GM23338 (cell line): Measurements from ENCODE around the gene FIGNL1. TPM values are rescaled to one million over a fixed set of nuclear protein-coding genes. Genes with fewer than 3 reads are reported as not detected.

Experiments
- ATAC-seq: fragments of 200-7000 bp; cut with Tn5 transposase; 3 replicates; pipeline ENCODE4 v1.9.1; 2020
- DNase-seq: peaks from one replicate; pipeline ENCODE4 v3.0.0-alpha.2; 2015; ENCODE audit warnings: low spot score
- H2AFZ ChIP-seq: fragments of 200-600 bp; sonication (generic); 2 replicates; pipeline ENCODE4 v1.8.0; 2016; ENCODE audit warnings: antibody characterized with exemption, mild to moderate bottlenecking, moderate library complexity
- H3F3A ChIP-seq: fragments of 200-600 bp; sonication (generic); replicated peaks from 2 replicates; pipeline ENCODE4 v1.8.0; 2017; ENCODE audit warnings: antibody characterized with exemption, mixed run types, low read depth
- H3K27ac ChIP-seq: fragments of 200-600 bp; sonication (generic); 2 replicates; pipeline ENCODE4 v1.6.1; 2016; ENCODE audit warnings: low read depth
- H3K27me3 ChIP-seq: fragments of 200-600 bp; sonication (generic); 2 replicates; pipeline ENCODE4 v1.8.0; 2016; ENCODE audit warnings: mild to moderate bottlenecking, mixed run types, moderate library complexity; ENCODE audit not compliant: insufficient read depth
- H3K36me3 ChIP-seq: fragments of 200-600 bp; sonication (generic); 2 replicates; pipeline ENCODE4 v1.8.0; 2016; ENCODE audit warnings: mild to moderate bottlenecking; ENCODE audit not compliant: insufficient read depth
- H3K4me1 ChIP-seq: fragments of 200-600 bp; sonication (generic); 2 replicates; pipeline ENCODE4 v1.8.0; 2016; ENCODE audit warnings: mild to moderate bottlenecking, moderate library complexity; ENCODE audit not compliant: insufficient read depth
- H3K4me2 ChIP-seq: fragments of 200-600 bp; sonication (generic); 2 replicates; pipeline ENCODE4 v1.7.1; 2017; ENCODE audit warnings: mixed run types
- H3K4me3 ChIP-seq: fragments of 200-600 bp; sonication (generic); 2 replicates; pipeline ENCODE4 v1.6.1; 2016; ENCODE audit warnings: mixed run types
- H3K79me2 ChIP-seq: fragments of 200-600 bp; sonication (generic); replicated peaks from 2 replicates; pipeline ENCODE4 v1.8.0; 2017; ENCODE audit warnings: mild to moderate bottlenecking; ENCODE audit not compliant: insufficient read depth
- H3K9me2 ChIP-seq: fragments of 200-600 bp; sonication (generic); 2 replicates; pipeline ENCODE4 v1.8.0; 2017; ENCODE audit not compliant: insufficient read depth
- H4K20me1 ChIP-seq: fragments of 200-600 bp; sonication (generic); replicated peaks from 2 replicates; pipeline ENCODE4 v1.8.0; 2017; ENCODE audit warnings: mild to moderate bottlenecking; ENCODE audit not compliant: insufficient read depth
- H3K27ac Mint-ChIP-seq: 2 replicates; pipeline ENCODE4 v1.8.0; 2020; ENCODE audit warnings: inconsistent platforms, mild to moderate bottlenecking, moderate library complexity, mixed read lengths
- H3K27me3 Mint-ChIP-seq: 3 replicates; pipeline ENCODE4 v1.8.0; 2022; ENCODE audit warnings: low read depth, mild to moderate bottlenecking, moderate library complexity, mixed read lengths, inconsistent platforms; ENCODE audit not compliant: insufficient read depth, poor library complexity
- H3K36me3 Mint-ChIP-seq: 3 replicates; pipeline ENCODE4 v1.8.0; 2021; ENCODE audit warnings: low read depth, mild to moderate bottlenecking, inconsistent platforms, moderate library complexity, mixed read lengths
- H3K4me1 Mint-ChIP-seq: 3 replicates; pipeline ENCODE4 v1.8.0; 2020; ENCODE audit warnings: mild to moderate bottlenecking, inconsistent platforms, mixed read lengths
- H3K4me3 Mint-ChIP-seq: 3 replicates; pipeline ENCODE4 v1.8.0; 2021; ENCODE audit warnings: moderate library complexity, mild to moderate bottlenecking, inconsistent platforms, mixed read lengths
- H3K9me3 Mint-ChIP-seq: 3 replicates; pipeline ENCODE4 v1.8.0; 2020; ENCODE audit warnings: moderate library complexity, mild to moderate bottlenecking, inconsistent platforms, mixed read lengths
- ETS1 ChIP-seq: IDR thresholded peaks from 2 replicates; pipeline ENCODE4 v1.6.1; 2016; ENCODE audit warnings: antibody characterized with exemption
- EZH2 ChIP-seq: fragments of 200-600 bp; sonication (generic); IDR thresholded peaks from one replicate; pipeline ENCODE4 v1.8.0; 2017; ENCODE audit warnings: antibody characterized with exemption, mild to moderate bottlenecking, low read depth; ENCODE audit not compliant: unreplicated experiment
- EZH2phosphoT487 ChIP-seq: fragments of 200-600 bp; sonication (generic); IDR thresholded peaks from one replicate; pipeline ENCODE4 v1.8.1; 2018; ENCODE audit warnings: antibody characterized with exemption; ENCODE audit not compliant: unreplicated experiment
- JUNB ChIP-seq: IDR thresholded peaks from one replicate; pipeline ENCODE4 v1.6.1; 2016; ENCODE audit warnings: antibody characterized with exemption; ENCODE audit not compliant: unreplicated experiment
- NANOG ChIP-seq: IDR thresholded peaks from 2 replicates; pipeline ENCODE4 v1.6.1; 2016; ENCODE audit warnings: antibody characterized with exemption, borderline replicate concordance
- POLR2AphosphoS5 ChIP-seq: IDR thresholded peaks from 2 replicates; pipeline ENCODE4 v1.6.1; 2016; ENCODE audit warnings: antibody characterized with exemption, low read depth
- REST ChIP-seq: IDR thresholded peaks from one replicate; pipeline ENCODE4 v1.6.1; 2018; ENCODE audit warnings: antibody characterized with exemption; ENCODE audit not compliant: unreplicated experiment
- STAT1 ChIP-seq: IDR thresholded peaks from one replicate; pipeline ENCODE4 v1.6.1; 2016; ENCODE audit warnings: antibody characterized with exemption; ENCODE audit not compliant: unreplicated experiment
- ZNF114 ChIP-seq: fragments of 250-450 bp; sonication (Bioruptor Pico); IDR thresholded peaks from 2 replicates; pipeline ENCODE4 v1.5.0; 2020; ENCODE audit warnings: mild to moderate bottlenecking, moderate library complexity
- ZNF331 ChIP-seq: fragments of 250-450 bp; sonication (Bioruptor Pico); IDR thresholded peaks from 2 replicates; pipeline ENCODE4 v1.5.0; 2020; ENCODE audit warnings: low read depth, mild to moderate bottlenecking, moderate library complexity
- ZNF462 ChIP-seq: fragments of 250-450 bp; sonication (Bioruptor Pico); IDR thresholded peaks from 2 replicates; pipeline ENCODE4 v1.5.0; 2020; ENCODE audit warnings: mild to moderate bottlenecking, moderate library complexity
- polyA plus RNA-seq: library from polyadenylated mRNA; unstranded; fragments of >200 nt; fragmentation: Nextera tagmentation; extraction: Ambion mirVana; gene quantifications from 2 replicates; pipeline ENCODE4 v1.2.1, GENCODE V29; 2016
- total RNA-seq: library from RNA; depleted of rRNA; stranded (reverse); fragments of >200 nt; shearing (Covaris generic); gene quantifications from 2 replicates; pipeline ENCODE4 v1.2.3, GENCODE V29; 2014

The FIGNL1 gene
- total and polyA plus RNA-seq, 2 experiments from 2014 or later = 6.6 to 24.9 TPM

- TF ChIP-seq POLR2AphosphoS5 (no peak), JUNB (no peak), EZH2phosphoT487 (no peak), ZNF114 (CRISPR knock-in tag) (no peak)
- H3K27ac ChIP-seq = no peak overlapping the region
- Mint-ChIP-seq H3K4me1 (peaks cover 8% of the 10 kb centered on the region; the same call in 2 of the 3 replicates), H3K9me3 (no peaks in the 10 kb centered on the region), H3K27ac (no peak overlapping the region), H3K4me3 (no peak overlapping the region), H3K36me3 (no peaks in the 10 kb centered on the region), H3K27me3 (peaks cover 9% of the 10 kb centered on the region)
- H3K9me2 ChIP-seq = peaks cover 3% of the 10 kb centered on the region; the same call in 1 of the 2 replicates
- no peak for ATAC-seq
- no peaks in the 10 kb centered on the region for H3K4me1 ChIP-seq
- no peak overlapping the region for H3K4me2 ChIP-seq
- no peaks in the 10 kb centered on the region for H3K79me2 ChIP-seq
- H3F3A ChIP-seq = no peaks in the 10 kb centered on the region
- no peaks in the 10 kb centered on the region for H4K20me1 ChIP-seq
- DNase-seq = no peak
- no peaks in the 10 kb centered on the region for H3K36me3 ChIP-seq
- no peaks in the 10 kb centered on the region for H3K27me3 ChIP-seq
- no peak overlapping the region for H3K4me3 ChIP-seq
- H2AFZ ChIP-seq = no peak overlapping the region
Observed at GRCh38 chr7:50479743-50480517, 29.8 kb upstream of the FIGNL1 start.

- Mint-ChIP-seq H3K4me3 (no peak overlapping the region), H3K27ac (no peak overlapping the region)
- H3K27me3 ChIP-seq = no peaks in the 10 kb centered on the region
- TF ChIP-seq ETS1 (no peak), ZNF462 (no peak), POLR2AphosphoS5 (no peak), ZNF331 (CRISPR knock-in tag) (no peak), NANOG (no peak), JUNB (no peak), EZH2phosphoT487 (no peak), REST (no peak), STAT1 (no peak), EZH2 (no peak)
Observed at GRCh38 chr7:50477640-50478039, 27.5 kb upstream of the FIGNL1 start.

More at GRCh38 chr7:50477640-50478039, 27.5 kb upstream of the FIGNL1 start:
- H4K20me1 ChIP-seq = no peaks in the 10 kb centered on the region
- H3K36me3 ChIP-seq = no peaks in the 10 kb centered on the region
- ATAC-seq (no peak), DNase-seq (no peak)
- no peaks in the 10 kb centered on the region for H3K9me3 Mint-ChIP-seq
- H3K4me2 ChIP-seq = no peak overlapping the region
- no peak overlapping the region for H3K4me3 ChIP-seq
- H3K27ac ChIP-seq = no peak overlapping the region
- H3K9me2 ChIP-seq = no peaks in the 10 kb centered on the region
- H3K4me1 ChIP-seq = no peaks in the 10 kb centered on the region
- H3K4me1 Mint-ChIP-seq = peaks cover 10% of the 10 kb centered on the region; the same call in 2 of the 3 replicates
- no peaks in the 10 kb centered on the region for H3K79me2 ChIP-seq
- peaks cover 9% of the 10 kb centered on the region for H3K27me3 Mint-ChIP-seq
- no peak overlapping the region for H2AFZ ChIP-seq
- H3K36me3 Mint-ChIP-seq = no peaks in the 10 kb centered on the region
- H3F3A ChIP-seq = no peaks in the 10 kb centered on the region
